Stimulated activated CD8-positive, alpha-beta memory T cell treated with anti-CD3 and anti-CD28 coated beads, Interleukin-4, amount 100 ng/mL, for 24 hours (primary cell): ENCODE measurements around the gene FAM163B.
"Not testable (repeated sequence)": the region's sequence is repeated elsewhere in the genome, so short reads cannot be mapped to it uniquely, and the experiment has no call there.

Experiments used
- DNase-seq: peaks from one replicate; pipeline ENCODE4 v3.0.0-alpha.2; 2020; ENCODE audit warnings: low read depth

FAM163B gene

GRCh38 chr9:133639613-133640012, 30.4 kb upstream of the FAM163B start:
- no peak for DNase-seq

GRCh38 chr9:133638711-133639110, 29.5 kb upstream of the FAM163B start:
- no peak for DNase-seq

- no peak for DNase-seq
Observed at GRCh38 chr9:133638076-133638475, 28.9 kb upstream of the FAM163B start.

- DNase-seq: no peak
Observed at GRCh38 chr9:133637451-133638055, 28.4 kb upstream of the FAM163B start.

- DNase-seq: no peak
Observed at GRCh38 chr9:133636902-133637301, 27.7 kb upstream of the FAM163B start.

DNA sequence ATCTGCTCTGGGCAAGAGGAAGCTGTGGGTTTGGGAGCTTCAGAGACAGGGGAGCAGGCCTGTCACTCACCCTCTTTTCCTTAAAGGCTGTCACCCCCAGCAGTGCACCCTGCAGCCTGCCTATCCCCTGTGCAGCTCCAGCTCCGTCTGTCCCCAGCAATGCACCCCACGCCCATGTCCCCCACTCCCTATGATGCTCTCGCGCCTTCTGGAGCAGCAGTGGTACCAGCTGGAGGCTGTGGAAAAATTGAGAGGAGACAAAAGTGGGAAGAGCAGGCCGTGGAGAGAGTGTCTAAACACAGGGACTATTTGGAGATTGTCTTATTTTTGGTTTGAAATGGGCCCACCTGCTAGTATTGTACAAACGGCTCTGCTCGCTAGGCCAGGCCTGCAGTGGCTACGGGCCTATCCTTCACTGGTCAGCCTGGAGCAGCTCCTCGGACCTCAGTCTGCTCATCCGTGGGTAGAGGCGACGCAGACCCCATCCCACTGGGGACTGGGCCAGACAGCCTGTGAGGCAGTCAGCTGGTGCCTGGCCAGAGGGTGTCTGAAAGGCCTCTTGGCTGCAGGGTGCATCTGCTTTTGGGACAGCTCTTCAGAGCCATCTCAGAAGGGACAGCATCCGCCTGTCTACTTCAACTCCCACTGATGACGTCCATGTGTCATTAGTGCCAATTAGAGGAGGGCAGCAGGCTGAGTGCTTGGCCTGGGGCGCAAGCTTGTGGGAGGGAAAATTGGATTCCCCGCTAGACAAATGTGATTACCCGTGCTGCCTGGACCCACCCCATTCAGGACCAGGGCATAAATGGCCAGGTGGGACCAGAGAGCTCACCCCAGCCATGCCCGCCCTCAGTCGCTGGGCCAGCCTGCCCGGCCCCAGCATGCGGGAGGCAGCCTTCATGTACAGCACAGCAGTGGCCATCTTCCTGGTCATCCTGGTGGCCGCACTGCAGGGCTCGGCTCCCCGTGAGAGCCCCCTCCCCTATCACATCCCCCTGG, 26.6 kb upstream of the FAM163B start, which contains the start of gene DBH:
TSS of gene DBH (plus strand) at position 831 of the 999 bp plus-strand sequence. CDS start at position 840, 9 bp downstream.
- DNase-seq: no peak

- DNase-seq: no peak
Observed at GRCh38 chr9:133635098-133635497, 25.9 kb upstream of the FAM163B start.

DNA sequence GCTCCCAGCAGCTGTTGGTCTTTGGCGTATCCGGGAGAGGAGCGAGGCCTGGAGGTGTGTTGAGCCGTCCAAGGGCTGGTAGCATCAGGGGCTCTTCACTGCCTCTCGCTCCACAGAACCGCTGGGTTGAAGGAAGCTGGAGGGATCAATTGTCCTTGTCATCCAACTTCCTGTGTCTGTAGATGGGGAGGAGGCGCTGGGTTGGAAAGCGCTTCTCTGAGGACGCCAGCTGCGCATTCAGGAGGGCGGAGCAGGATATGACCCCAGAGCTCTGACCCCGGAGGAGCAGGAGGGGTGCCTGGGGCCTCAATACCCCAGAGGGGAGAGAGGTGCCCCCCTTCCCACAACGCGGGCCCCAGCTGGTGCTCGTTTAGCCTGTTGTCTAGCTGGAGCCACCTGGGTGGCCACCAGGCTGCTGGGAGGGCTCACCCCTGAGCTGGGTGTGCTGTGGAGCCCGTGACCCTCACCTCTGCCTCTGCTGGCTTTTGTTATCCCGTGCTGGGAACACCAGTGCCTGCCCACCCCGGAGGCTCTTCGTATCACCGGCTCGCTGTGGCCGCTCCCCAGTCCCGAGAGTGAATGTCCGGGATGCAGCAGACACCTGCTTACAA, 25.0 kb upstream of the FAM163B start:
- DNase-seq: no peak

- no peak for DNase-seq
Observed at GRCh38 chr9:133633681-133634080, 24.5 kb upstream of the FAM163B start.

DNA sequence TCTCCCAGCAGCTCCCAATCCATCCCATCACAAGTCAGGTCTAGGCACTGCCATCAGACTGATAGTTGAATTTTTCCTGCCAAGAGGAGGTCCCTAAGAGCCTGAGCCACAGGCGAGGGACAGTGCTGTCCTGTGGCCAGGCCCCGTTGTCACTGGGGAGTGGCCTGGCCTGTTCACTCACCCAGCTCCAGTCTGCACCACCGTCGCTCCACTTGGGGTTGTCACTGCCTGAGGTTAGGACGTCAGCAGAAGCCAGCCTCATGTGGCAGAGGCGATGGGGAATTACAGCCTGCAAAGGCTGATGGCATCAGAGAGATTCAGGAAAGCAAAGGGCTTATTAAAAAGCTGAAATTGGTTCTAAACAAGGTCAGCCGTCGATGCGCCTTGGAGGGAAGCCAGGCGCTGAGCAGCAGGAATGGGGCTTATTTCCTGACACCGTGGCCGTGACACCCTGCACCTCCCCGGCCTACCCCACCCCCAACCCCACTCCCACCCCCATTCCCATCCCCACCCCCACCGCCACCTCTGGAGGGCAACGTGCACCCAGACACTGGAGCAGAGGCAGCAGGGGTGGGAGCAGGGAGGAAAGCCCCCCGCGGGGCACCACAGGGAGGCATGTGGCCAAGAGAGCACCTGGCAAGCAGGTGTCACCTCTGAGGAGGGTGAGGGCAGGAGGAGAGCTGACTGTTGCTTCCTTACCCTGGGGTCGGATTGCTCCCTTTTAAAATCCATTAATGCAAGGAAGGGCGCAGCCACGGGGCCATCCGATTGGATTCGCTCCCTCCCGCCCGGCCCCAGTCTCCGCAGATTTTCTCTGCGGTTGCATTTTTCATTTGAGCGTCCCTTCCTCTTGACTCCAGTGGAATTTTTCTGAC, 23.9 kb upstream of the FAM163B start:
- DNase-seq: no peak

- DNase-seq: no peak
Observed at GRCh38 chr9:133631111-133631510, 21.9 kb upstream of the FAM163B start.

- no peak for DNase-seq
Observed at GRCh38 chr9:133629221-133630110, 20.3 kb upstream of the FAM163B start.

DNA sequence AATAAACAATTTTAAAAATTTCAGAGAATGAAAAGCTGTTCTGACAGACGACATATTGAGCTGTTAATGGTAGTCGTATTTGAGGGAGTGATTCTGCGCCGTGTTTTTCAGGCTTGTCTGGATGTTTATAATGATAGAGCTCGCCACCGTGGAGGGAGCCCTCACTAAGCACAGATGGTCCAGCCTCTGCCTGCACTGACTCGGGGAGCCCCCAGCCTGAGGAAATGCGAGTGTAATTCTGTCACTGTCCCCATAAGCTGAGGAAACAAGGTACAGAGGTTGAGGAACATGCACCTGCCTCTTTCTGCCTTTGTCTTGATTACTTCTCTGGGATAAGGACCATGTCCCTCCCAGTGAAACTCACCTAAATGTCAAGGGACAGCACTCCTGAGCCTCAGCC, 19.6 kb upstream of the FAM163B start:
- DNase-seq: no peak

DNA sequence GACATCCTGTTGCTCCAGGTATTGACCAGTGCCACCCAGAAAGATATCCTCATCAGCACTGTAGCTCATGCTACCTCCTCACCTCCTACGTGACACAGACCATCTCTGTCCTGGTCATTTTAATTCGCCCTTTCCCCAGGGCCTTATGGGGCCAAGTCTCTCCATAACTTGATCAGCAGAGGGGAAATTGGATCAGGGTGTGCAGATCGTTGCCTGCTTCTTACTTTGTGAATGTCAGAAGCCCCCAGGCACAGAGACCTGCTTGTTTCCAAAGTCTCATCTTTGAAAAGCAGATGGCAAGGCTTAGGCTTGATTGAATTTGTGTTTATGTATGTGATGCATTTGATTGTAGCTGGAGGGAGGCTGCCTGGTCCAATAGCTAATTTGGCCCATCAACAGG, 18.2 kb upstream of the FAM163B start:
- DNase-seq: no peak

GRCh38 chr9:133626008-133626407, 16.8 kb upstream of the FAM163B start:
- not testable (repeated sequence) for DNase-seq

DNA sequence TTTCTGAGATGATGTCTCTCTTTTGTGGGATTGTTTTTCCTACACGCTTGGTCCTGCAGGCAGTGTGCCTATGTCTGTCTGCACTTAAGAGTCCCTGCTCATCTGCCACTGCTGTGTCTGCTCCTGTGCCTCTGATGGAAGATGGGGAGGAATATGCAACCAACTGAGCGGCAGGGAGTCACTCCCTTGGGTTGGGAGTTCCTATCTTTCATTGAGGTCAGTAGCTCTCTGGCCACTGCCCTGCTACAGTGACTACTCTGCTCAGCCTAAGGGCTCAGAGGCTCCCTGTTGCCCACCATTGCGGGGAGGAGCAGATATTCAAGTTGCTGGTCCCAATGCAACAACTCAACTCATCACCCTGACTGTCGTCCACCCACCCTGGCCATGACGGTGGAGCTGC, 13.4 kb upstream of the FAM163B start:
- no peak for DNase-seq

GRCh38 chr9:133621725-133622267, 12.6 kb upstream of the FAM163B start:
- no peak for DNase-seq

- DNase-seq: peak; percentile 23
Observed at GRCh38 chr9:133619791-133620190, 10.6 kb upstream of the FAM163B start.

DNA sequence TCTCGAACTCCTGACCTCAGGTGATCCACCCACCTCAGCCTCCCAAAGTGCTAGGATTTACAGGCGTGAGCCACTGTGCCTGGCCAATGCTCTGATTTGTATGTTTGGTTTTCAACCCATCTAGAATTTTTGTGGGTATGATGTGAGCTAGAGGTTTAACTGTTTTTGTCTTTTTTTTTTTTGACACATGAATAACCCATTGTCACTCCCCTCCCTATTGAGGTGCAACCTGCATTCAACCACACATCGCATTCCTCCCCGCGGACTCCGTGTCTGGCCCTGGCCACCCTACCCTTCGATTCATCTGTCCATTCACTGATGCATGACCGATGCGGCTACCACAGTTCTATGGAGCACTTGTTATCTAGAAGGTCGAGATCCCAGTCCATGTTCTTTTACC, 9.5 kb upstream of the FAM163B start:
- DNase-seq: no peak

DNA sequence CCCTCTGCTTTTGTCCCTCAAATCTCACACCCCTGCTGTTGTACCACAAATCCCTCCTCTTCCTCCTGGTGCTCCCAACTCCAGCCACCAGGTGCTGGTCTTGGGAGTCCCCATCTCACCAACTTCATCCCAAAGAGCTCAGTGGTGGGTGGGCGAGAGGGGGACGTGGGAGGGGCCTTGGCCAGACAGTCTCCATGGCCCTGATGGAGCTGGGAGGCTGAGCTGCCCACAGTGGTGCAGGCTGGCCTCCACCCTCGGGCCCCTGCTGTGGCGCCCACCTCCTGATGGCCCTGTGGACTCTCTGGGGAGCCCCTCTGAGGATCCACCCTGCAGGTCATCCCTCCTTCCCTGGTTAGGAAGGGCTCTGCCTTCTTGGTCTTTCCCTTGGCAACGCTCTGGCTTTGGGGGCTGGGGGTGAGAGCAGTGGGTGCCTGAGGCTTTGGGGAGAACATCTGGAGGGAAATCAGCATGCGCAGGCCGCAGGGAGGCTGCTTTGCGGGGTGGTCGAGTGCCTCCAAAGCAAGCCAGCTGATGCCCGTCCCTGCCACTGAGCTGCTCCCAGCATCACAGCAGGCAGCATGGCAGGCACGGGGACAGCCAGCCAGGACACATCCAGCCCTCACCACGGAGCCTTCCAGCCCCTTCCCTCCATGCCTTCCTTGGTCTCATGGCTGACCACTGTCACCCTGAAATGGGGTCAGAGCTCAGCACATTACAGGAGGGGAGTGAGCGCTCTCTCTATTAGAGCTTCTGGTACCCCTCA, 7.6 kb upstream of the FAM163B start:
- DNase-seq: no peak
